Heart right ventricle (tissue), 16 donors: ENCODE measurements around the gene RBSN. TPM values are rescaled to one million over a fixed set of nuclear protein-coding genes. Genes with fewer than 3 reads are reported as not detected.

Source experiments
- ATAC-seq, 8 donors: fragments of 200-7000 bp; cut with Tn5 transposase; one replicate each; pipeline ENCODE4 v1.9.1; 2020; ENCODE audit warnings: mild to moderate bottlenecking in 8 of 8, moderate library complexity in 8 of 8, moderate number of reproducible peaks in 1 of 8
- DNase-seq, 2 donors: peaks; one replicate each; pipeline ENCODE4 v3.0.0-alpha.2; 2020
- H3K27ac ChIP-seq, 10 donors: fragments of 200-600 bp; sonication (generic) in 2 of 10; one replicate each; pipeline versions ENCODE4 v1.5.0 to v1.8.0; 2020 to 2022; ENCODE audit warnings: mild to moderate bottlenecking in 3 of 10
- H3K27me3 ChIP-seq, 7 donors: fragments of 200-600 bp; one replicate each; pipeline ENCODE4 v1.8.0; 2021 to 2022; ENCODE audit warnings: mild to moderate bottlenecking in 2 of 7
- H3K36me3 ChIP-seq, 9 donors: fragments of 200-600 bp; sonication (generic) in 1 of 9; one replicate each; pipeline versions ENCODE4 v1.5.0 to v1.8.0; 2020 to 2022; ENCODE audit warnings: mild to moderate bottlenecking in 2 of 9
- H3K4me1 ChIP-seq, 9 donors: fragments of 200-600 bp; sonication (generic) in 1 of 9; one replicate each; pipeline versions ENCODE4 v1.5.0 to v1.8.0; 2020 to 2022; ENCODE audit warnings: mild to moderate bottlenecking in 4 of 9
- H3K4me3 ChIP-seq, 10 donors: fragments of 200-600 bp; sonication (generic) in 2 of 10; one replicate each; pipeline versions ENCODE4 v1.5.0 to v1.8.0; 2020 to 2022; ENCODE audit warnings: mild to moderate bottlenecking in 7 of 10, moderate library complexity in 2 of 10
- H3K9me3 ChIP-seq, 11 donors: fragments of 200-600 bp in 10 of 11; sonication (generic) in 2 of 11; one replicate each; pipeline versions ENCODE4 v1.5.0 to v1.8.0; 2013 to 2022; ENCODE audit warnings: mild to moderate bottlenecking in 2 of 11, control low read depth in 1 of 11, moderate library complexity in 1 of 11
- CTCF ChIP-seq, 9 donors: fragments of 200-600 bp; sonication (generic) in 2 of 9; IDR thresholded peaks; one replicate each; pipeline versions ENCODE4 v1.5.0 to v1.8.0; 2021 to 2022; ENCODE audit warnings: antibody characterized with exemption in 9 of 9, mild to moderate bottlenecking in 5 of 9, moderate library complexity in 1 of 9
- WGBS, 2 donors: extraction: QIAGEN DNeasy Blood & Tissue Kit; methylation state at CpG; one replicate each; pipeline ENCODE4 v1.1.7; 2013; ENCODE audit warnings: inconsistent platforms in 1 of 2; 5-methylcytosine and 5-hydroxymethylcytosine counted together
- intact Hi-C, 10 donors: fragments of 100-400 bp; cut with DNase I; formaldehyde crosslinking; loops; one replicate each; pipeline versions ENCODE4 v1.11.1 to v1.14.2; 2022
- polyA plus RNA-seq, 2 donors: library from polyadenylated mRNA; stranded (reverse); fragments of 200-250 nt; gene quantifications; one replicate each; pipeline ENCODE4 v1.2.3, GENCODE V29; 2013
- total RNA-seq, 10 donors: library from RNA; stranded (reverse); fragmentation: NEBNext Ultra II Directional in 3 of 10; extraction: Animal tissue kit (Norgen Biotek cat#: 25700) in 3 of 10; gene quantifications; one replicate each; pipeline versions ENCODE4 v1.2.1 to v1.2.4, GENCODE V29; 2021 to 2023
- donor health status: Arrhythmogenic right ventricular cardiomyopathy.
- donor health status: ischemic (EF 13 %, LVEDD 7.1; RV severe dilation, severe dysfunction).
- donor health status: healthy with polysubstance abuse.
- donor health status: DM: no; HTN: yes; CAD: no.
- donor health status: DM: no; HTN: no; CAD: no.
- donor health status: ischemic (EF 25% LVEDD 6.9; RV normal size, moderate dysfunction).
- donor health status: ischemic (EF 25% LVEDD 5.7; RV mildly dilated, moderate dysfunction).
- donor health status: healthy.
- donor health status: DM: yes; HTN: yes; CAD: no.
- donor health status: Ischemic cardiomyopathy.
- donor health status: ischemic (EF 35%, LVEDD 5.7; RV mildly dilated, moderate dysfunction).
- donor health status: nonischemic (EF 11% LVEDD 7.7; RV severe dilation, severe dysfunction).
- donor health status: DM: yes; HTN: yes; CAD: no.
- donor health status: PGD.
- donor health status: ischemic (EF 29% LVEDD 5.4; RV normal size, mild dysfunction).
- donor health status: nonischemic (EF 23%, LVEDD 6.1; RV moderate dilation, normal function).

Gene RBSN
- total and polyA plus RNA-seq, 12 donors, result 5.5 to 23.8 (median 20.6) TPM

GRCh38 chr3:15091575-15091974, 7.4 kb downstream of the RBSN start:
- Histone ChIP-seq H3K9me3 (no peaks in the 10 kb centered on the region), H3K27ac (no peak overlapping the region), H3K4me1 (peaks cover 0 to 12% (median 0%) of the 10 kb centered on the region in 9 donors), H3K4me3 (no peak overlapping the region), H3K27me3 (no peaks in the 10 kb centered on the region), H3K36me3 (peaks cover 0 to 100% (median 45%) of the 10 kb centered on the region in 9 donors)
- intact Hi-C loops, result no loop called here
- no peak for TF ChIP-seq CTCF (IDR thresholded peaks at IDR 0.05)
- 86 to 88% methylated on average over 5 of the region's 5 CpGs for WGBS, 2 donors
- no peak for ATAC-seq
- no peak for DNase-seq

- no peak for TF ChIP-seq CTCF (IDR thresholded peaks at IDR 0.05)
- intact Hi-C loops, result no loop called here
- no peaks in the 10 kb centered on the region for H3K27me3 ChIP-seq
- H3K4me1 ChIP-seq, result peaks cover 0 to 4% (median 0%) of the 10 kb centered on the region in 9 donors
- H3K9me3 ChIP-seq, result no peaks in the 10 kb centered on the region
- ATAC-seq (no peak), DNase-seq (no peak)
- no peak overlapping the region for H3K4me3 ChIP-seq
- 89 to 97% methylated on average over 1 of the region's 1 CpG for WGBS, 2 donors
- H3K36me3 ChIP-seq, result peaks cover 0 to 100% (median 51%) of the 10 kb centered on the region in 9 donors
- no peak overlapping the region for H3K27ac ChIP-seq
Observed at GRCh38 chr3:15089201-15089600, 9.7 kb downstream of the RBSN start.

DNA sequence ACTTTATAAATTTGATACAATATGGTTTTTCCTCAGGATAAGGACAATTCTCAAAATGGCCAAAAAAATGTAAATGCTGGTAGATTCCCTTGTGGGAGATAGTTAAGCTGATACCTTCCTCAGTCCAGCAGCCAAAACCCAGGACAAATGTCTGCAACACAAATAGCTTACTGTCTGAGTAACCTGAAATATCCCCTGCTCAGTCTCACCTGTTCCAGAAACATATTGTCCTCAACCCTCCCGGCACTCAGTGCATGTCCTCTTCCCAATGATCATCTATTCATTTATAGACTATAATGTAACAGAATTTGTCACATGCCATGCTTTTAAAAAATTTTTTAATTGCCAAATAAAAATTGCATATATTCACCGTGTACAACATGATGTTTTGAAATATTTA, 12.2 kb downstream of the RBSN start:
- 90 to 97% methylated on average over 2 of the region's 2 CpGs for WGBS, 2 donors
- TF ChIP-seq CTCF (IDR thresholded peaks at IDR 0.05), result no peak
- no peaks in the 10 kb centered on the region for H3K4me1 ChIP-seq
- H3K9me3 ChIP-seq, result no peaks in the 10 kb centered on the region
- no peak overlapping the region for H3K27ac ChIP-seq
- DNase-seq (no peak), ATAC-seq (no peak)
- no peak overlapping the region for H3K4me3 ChIP-seq
- intact Hi-C loops, result no loop called here
- H3K36me3 ChIP-seq, result peaks cover 0 to 100% (median 73%) of the 10 kb centered on the region in 9 donors
- H3K27me3 ChIP-seq, result no peaks in the 10 kb centered on the region

GRCh38 chr3:15086263-15086662, 12.7 kb downstream of the RBSN start:
- Histone ChIP-seq H3K4me1 (no peaks in the 10 kb centered on the region), H3K9me3 (no peaks in the 10 kb centered on the region), H3K27me3 (no peaks in the 10 kb centered on the region), H3K36me3 (peaks cover 0 to 100% (median 75%) of the 10 kb centered on the region in 9 donors), H3K4me3 (no peak overlapping the region), H3K27ac (no peak overlapping the region)
- 97 to 99% methylated on average over 2 of the region's 2 CpGs for WGBS, 2 donors
- no peak for TF ChIP-seq CTCF (IDR thresholded peaks at IDR 0.05)
- intact Hi-C loops, result no loop called here
- DNase-seq (no peak), ATAC-seq (no peak)
